HL-60 (cell line): ENCODE results near the gene PCAT7.
"Not testable (repeated sequence)": the region's sequence is repeated elsewhere in the genome, so short reads cannot be mapped to it uniquely, and the experiment has no call there.

Experiments
- DNase-seq, 2 experiments: peaks; one replicate each; pipeline ENCODE4 v3.0.0-alpha.2; 2010 to 2020; ENCODE audit warnings: low read depth in 1 of 2, low spot score in 1 of 2
- H3K27ac ChIP-seq: fragments of 250-450 bp; sonication (Bioruptor Pico); replicated peaks from 2 replicates; pipeline ENCODE4 v1.5.1; 2020; ENCODE audit warnings: mild to moderate bottlenecking, moderate library complexity
- H3K27me3 ChIP-seq: fragments of 250-450 bp; sonication (Bioruptor Pico); 2 replicates; pipeline ENCODE4 v1.5.1; 2021; ENCODE audit warnings: mild to moderate bottlenecking, moderate library complexity; ENCODE audit not compliant: insufficient read depth, poor library complexity, severe bottlenecking
- H3K4me3 ChIP-seq: replicated peaks from 2 replicates; pipeline ENCODE4 v1.5.1; 2011; ENCODE audit warnings: mild to moderate bottlenecking, control low read depth, low read length; ENCODE audit not compliant: insufficient read depth
- GABPA ChIP-seq: IDR thresholded peaks from 2 replicates; pipeline ENCODE4 v1.6.1; 2012; ENCODE audit warnings: low read depth
- POLR2AphosphoS5 ChIP-seq: IDR thresholded peaks from 2 replicates; pipeline ENCODE4 v1.6.1; 2012; ENCODE audit warnings: low read depth
- SPI1 ChIP-seq: IDR thresholded peaks from 2 replicates; pipeline ENCODE4 v1.6.1; 2012; ENCODE audit warnings: low read depth, mild to moderate bottlenecking, borderline replicate concordance
- TF ChIP-seq, protein P1 (sequence below): IDR thresholded peaks from one replicate; pipeline ENCODE4 v1.5.1; 2011; ENCODE audit warnings: low read length, control low read depth, inconsistent platforms; ENCODE audit not compliant: insufficient read depth
- TF ChIP-seq, protein P2 (sequence below): IDR thresholded peaks from 2 replicates; pipeline ENCODE4 v1.6.1; 2012; ENCODE audit warnings: low read depth; ENCODE audit not compliant: insufficient replicate concordance

Gene PCAT7

DNA sequence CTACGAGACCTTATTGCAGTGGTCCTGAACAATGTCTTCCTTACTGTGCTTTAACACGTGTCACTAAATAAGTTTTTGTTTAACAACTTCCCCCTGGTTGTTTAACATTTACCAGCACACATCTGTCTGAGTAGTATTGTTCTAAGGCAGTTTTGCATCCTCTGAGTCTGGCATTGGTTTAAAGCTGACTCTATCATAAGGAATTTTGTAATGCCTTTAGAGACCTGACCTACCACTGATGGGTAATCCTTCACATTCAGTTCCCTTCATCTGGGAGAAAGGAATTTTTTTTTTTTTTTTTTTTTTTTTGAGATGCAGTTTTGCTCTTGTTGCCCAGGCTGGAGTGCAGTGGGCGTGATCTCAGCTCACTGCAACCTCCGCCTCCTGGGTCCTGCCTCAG lies 20.0 kb upstream of the PCAT7 start:
- Histone ChIP-seq H3K4me3 (no peak overlapping the region), H3K27me3 (no peaks in the 10 kb centered on the region), H3K27ac (no peak overlapping the region)
- no peak for DNase-seq
- TF ChIP-seq GABPA = no peak
- TF ChIP-seq, protein P1, sequence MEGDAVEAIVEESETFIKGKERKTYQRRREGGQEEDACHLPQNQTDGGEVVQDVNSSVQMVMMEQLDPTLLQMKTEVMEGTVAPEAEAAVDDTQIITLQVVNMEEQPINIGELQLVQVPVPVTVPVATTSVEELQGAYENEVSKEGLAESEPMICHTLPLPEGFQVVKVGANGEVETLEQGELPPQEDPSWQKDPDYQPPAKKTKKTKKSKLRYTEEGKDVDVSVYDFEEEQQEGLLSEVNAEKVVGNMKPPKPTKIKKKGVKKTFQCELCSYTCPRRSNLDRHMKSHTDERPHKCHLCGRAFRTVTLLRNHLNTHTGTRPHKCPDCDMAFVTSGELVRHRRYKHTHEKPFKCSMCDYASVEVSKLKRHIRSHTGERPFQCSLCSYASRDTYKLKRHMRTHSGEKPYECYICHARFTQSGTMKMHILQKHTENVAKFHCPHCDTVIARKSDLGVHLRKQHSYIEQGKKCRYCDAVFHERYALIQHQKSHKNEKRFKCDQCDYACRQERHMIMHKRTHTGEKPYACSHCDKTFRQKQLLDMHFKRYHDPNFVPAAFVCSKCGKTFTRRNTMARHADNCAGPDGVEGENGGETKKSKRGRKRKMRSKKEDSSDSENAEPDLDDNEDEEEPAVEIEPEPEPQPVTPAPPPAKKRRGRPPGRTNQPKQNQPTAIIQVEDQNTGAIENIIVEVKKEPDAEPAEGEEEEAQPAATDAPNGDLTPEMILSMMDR = no peak
- TF ChIP-seq POLR2AphosphoS5 = no peak
- TF ChIP-seq, protein P2, sequence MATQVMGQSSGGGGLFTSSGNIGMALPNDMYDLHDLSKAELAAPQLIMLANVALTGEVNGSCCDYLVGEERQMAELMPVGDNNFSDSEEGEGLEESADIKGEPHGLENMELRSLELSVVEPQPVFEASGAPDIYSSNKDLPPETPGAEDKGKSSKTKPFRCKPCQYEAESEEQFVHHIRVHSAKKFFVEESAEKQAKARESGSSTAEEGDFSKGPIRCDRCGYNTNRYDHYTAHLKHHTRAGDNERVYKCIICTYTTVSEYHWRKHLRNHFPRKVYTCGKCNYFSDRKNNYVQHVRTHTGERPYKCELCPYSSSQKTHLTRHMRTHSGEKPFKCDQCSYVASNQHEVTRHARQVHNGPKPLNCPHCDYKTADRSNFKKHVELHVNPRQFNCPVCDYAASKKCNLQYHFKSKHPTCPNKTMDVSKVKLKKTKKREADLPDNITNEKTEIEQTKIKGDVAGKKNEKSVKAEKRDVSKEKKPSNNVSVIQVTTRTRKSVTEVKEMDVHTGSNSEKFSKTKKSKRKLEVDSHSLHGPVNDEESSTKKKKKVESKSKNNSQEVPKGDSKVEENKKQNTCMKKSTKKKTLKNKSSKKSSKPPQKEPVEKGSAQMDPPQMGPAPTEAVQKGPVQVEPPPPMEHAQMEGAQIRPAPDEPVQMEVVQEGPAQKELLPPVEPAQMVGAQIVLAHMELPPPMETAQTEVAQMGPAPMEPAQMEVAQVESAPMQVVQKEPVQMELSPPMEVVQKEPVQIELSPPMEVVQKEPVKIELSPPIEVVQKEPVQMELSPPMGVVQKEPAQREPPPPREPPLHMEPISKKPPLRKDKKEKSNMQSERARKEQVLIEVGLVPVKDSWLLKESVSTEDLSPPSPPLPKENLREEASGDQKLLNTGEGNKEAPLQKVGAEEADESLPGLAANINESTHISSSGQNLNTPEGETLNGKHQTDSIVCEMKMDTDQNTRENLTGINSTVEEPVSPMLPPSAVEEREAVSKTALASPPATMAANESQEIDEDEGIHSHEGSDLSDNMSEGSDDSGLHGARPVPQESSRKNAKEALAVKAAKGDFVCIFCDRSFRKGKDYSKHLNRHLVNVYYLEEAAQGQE = no peak
- no peak for TF ChIP-seq SPI1

DNA sequence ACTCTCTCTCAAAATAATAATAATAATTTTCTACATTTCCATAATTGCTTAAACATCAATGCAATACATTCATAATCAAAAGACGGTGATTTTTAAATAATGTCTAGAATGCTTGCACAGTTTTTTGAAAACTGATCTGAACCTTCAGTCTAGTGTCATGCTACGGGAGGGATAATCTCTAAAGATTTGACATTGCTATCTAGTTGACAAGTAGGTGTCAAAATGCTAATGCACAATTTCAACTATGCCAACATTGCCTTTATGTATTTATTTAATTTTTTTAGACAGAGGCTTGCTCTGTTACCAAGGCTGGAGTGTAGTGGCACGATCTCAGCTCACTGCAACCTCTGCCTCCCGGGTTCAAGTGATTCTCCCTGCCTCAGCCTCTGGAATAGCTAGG lies 16.0 kb upstream of the PCAT7 start:
- no peak overlapping the region for H3K27ac ChIP-seq
- no peak for TF ChIP-seq GABPA
- no peak for TF ChIP-seq POLR2AphosphoS5
- TF ChIP-seq, protein P1 = no peak
- no peak for TF ChIP-seq SPI1
- TF ChIP-seq, protein P2 = no peak
- DNase-seq = no peak
- no peaks in the 10 kb centered on the region for H3K27me3 ChIP-seq
- H3K4me3 ChIP-seq = no peak overlapping the region

DNA sequence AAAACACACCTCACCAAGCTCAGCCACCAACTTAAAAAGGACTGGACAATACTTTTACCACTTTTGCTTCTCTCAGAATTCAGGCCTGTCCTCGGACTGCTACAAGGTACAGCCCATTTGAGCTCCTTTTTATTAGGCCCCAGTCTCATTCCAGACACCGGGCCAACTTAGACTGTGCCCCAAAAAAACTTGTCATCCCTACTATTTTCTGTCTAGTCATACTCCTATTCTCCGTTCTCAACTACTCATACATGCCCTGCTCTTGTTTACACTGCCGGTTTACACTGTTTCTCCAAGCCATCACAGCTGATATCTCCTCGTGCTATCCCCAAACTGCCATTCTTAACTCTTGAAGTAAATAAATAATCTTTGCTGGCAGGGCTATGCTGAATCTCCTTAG lies 10.5 kb upstream of the PCAT7 start:
- DNase-seq, H3K27me3 ChIP-seq, H3K27ac ChIP-seq, H3K4me3 ChIP-seq: not testable (repeated sequence)

DNA sequence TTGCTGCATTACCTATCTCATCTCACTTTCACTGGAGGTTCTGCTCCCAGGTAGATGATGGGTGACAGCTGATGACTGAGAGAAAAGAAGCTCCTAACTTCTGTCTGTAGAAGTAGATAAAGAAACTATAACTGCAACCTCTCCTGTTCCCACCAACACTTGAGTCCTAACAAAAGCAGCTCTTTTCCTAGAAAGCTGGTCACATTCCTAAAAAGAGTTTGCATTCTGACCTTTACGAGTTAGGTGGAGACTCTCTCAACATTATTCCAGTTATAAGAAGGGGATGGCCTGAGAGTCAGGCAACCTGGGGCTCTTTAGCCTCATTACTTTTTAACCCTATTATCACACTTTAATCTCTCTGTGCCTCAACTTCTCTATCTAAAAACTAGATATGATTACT lies 8.9 kb upstream of the PCAT7 start:
- DNase-seq = no peak
- TF ChIP-seq POLR2AphosphoS5 = no peak
- TF ChIP-seq, protein P2 = no peak
- TF ChIP-seq SPI1 = no peak
- TF ChIP-seq, protein P1 = no peak
- no peak for TF ChIP-seq GABPA
- Histone ChIP-seq H3K4me3 (no peak overlapping the region), H3K27ac (no peak overlapping the region), H3K27me3 (peaks cover 3% of the 10 kb centered on the region)
